A673 (cell line): ENCODE measurements around the gene HNRNPA2B1.

Source experiments
- EZH2 ChIP-seq: fragments of 200-600 bp; sonication (generic); IDR thresholded peaks from 2 replicates; pipeline ENCODE4 v1.6.1; 2017; ENCODE audit warnings: borderline replicate concordance, low read depth, mild to moderate bottlenecking, mixed read lengths, antibody characterized with exemption, low read length; ENCODE audit not compliant: poor library complexity, severe bottlenecking
- TF ChIP-seq, protein P1 (sequence below): fragments of 300-800, 200-600 bp; sonication (generic); conservative IDR thresholded peaks from 2 replicates; pipeline ENCODE4 v1.5.1; 2017; ENCODE audit warnings: low read depth, mild to moderate bottlenecking, antibody characterized with exemption, low read length, moderate library complexity, mixed read lengths

DNA sequence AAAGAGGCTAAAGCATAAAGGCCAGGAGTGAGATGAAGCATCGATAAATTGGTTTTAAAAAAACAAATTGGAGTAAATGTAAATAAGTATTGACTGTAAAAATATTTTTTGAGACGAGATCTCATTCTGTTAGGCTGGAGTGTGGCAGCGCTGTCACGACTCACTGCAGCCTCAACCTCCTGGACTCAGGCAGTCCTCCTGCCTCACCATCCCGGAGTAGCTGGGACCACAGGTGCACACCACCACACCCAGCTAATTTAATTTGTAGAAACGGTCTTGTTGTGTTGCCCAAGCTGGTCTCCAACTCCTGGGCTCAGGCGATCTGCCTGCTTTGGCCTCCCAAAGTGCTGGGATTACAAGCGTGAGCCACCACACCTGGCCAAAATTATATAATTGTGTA lies 17.8 kb downstream of the HNRNPA2B1 start:
- TF ChIP-seq EZH2, result no peak
- TF ChIP-seq, protein P1, sequence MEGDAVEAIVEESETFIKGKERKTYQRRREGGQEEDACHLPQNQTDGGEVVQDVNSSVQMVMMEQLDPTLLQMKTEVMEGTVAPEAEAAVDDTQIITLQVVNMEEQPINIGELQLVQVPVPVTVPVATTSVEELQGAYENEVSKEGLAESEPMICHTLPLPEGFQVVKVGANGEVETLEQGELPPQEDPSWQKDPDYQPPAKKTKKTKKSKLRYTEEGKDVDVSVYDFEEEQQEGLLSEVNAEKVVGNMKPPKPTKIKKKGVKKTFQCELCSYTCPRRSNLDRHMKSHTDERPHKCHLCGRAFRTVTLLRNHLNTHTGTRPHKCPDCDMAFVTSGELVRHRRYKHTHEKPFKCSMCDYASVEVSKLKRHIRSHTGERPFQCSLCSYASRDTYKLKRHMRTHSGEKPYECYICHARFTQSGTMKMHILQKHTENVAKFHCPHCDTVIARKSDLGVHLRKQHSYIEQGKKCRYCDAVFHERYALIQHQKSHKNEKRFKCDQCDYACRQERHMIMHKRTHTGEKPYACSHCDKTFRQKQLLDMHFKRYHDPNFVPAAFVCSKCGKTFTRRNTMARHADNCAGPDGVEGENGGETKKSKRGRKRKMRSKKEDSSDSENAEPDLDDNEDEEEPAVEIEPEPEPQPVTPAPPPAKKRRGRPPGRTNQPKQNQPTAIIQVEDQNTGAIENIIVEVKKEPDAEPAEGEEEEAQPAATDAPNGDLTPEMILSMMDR, result no peak
